Activated CD4-positive, alpha-beta T cell treated with anti-CD3 and anti-CD28 coated beads, Interleukin-2, amount 50 U/mL, for 24 hours (primary cell): ENCODE measurements around the gene HIP1.
"Not testable (repeated sequence)": the region's sequence is repeated elsewhere in the genome, so short reads cannot be mapped to it uniquely, and the experiment has no call there.

Source experiments
- DNase-seq, 2 donors: peaks; one replicate each; pipeline ENCODE4 v3.0.0-alpha.2; 2020; ENCODE audit warnings: low read depth in 1 of 2, low spot score in 1 of 2

HIP1 gene

DNA sequence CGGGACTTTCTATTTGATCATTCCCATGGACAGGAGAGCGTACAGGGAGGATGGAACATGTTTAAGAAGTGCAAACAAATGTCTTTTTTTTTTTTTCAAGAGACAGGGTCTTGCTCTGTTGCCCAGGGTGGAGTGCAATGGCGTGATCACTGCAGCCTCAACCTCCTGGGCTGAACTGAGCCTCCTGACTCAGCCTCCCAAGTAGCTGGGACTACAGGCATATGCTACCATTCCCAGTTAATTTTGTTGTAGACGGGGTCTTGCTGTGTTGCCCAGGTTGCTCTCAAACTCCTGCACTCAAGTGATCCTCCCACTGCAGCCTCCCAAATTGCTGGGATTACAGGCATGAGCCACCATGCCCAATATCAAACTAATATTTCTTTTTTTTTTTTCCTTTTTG lies 206.1 kb downstream of the HIP1 start:
- DNase-seq, result no peak

DNA sequence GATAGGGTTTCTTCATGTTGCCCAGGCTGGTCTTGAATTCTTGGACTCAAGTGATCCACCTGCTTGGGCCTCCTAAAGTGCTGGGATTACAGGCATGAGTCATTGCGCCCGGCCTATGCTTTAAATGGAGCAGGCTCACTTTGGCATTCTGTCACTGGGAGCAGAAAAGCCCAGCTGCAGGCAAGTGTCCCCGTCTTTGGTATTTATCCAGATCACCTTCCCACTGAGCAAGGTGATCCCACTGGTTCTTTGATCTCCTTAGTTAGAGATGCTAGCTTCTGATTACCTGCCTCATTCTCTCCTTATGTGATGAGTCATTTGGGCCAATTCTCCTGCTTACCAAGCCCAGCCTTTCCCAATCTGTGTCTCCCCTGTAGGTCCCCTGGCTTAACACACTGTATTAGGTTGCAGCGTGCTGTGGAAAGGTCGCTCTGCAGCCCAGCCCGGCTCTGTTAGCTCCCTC lies 207.4 kb downstream of the HIP1 start:
- DNase-seq, result no peak

DNA sequence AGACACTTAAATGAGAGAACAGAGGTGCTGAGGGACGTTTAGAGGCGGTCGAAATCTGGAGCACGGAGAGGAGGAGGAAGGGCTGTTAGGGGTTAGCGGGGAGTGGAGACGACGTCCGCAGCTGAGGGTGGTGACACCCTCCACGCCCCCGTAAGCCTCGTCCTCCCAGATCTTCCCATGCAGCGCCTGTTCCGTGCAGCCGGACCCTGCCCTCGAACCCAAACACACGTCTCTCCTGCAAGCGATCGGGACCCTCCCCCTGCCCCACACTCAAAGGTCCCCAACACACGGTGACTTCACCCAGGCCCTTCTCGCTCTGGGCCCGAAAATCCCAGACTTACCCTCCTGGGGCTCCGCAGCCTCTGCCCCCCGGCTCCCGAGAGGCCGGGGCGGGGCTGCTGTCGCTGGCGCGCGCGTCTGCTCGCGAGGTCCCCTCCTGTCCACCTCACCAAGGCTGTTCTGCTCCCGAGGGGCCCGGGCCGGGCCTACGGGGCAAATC lies 211.5 kb downstream of the HIP1 start:
- DNase-seq, result not testable (repeated sequence)

DNA sequence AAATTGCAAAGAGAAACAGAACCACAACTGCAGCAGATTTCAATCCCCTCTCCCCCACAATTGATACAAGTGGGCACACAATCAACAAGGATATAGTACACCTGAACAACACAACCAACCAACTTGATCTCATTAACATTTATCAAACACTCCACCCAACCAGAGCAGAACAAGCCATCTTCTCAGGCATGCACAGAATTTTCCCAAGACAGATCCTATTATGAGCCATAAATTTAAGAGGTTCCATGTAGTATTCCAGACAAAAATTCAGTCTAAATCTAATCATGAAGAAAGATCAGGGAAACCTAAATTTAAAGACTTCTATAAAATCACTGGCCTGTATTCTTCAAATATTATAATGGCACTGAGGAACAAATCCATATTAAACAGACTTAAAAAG lies 217.0 kb downstream of the HIP1 start:
- DNase-seq, result not testable (repeated sequence)

DNA sequence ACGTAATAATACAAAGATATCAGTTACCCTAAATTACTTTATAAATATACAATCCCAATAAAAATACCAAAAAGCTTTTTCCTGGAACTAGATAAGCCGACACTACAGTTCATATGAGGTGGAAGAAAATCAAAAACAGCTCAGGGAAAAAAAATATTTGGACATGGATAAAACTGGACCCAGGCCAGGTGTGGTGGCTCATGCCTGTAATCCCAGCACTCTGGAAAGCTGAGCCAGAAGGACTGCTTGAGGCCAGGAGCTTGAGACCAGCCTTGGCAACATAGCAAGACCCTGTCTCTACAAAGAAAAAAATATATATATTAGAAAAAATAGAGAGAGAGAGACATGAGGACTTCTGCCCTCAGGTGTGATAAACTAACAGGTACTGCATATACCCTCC lies 219.9 kb downstream of the HIP1 start:
- not testable (repeated sequence) for DNase-seq

DNA sequence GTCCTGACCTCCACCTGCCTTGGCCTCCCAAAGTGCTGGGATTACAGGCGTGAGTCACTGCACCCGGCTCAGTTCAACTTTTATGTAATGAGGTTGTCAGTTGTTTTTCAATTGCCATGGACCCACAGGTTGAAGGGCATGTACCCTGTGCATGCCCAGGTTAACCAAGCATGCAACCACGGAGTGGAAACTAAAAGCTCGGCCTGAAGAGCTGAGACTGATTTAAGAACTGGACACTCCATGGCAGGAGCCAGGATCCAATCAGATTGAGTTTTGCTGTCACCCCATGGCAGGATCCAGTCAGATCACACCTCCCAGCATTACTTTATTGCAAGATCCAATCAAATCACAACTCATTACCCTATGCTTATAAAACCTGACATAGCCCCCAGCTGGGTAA lies 229.7 kb downstream of the HIP1 start:
- not testable (repeated sequence) for DNase-seq

DNA sequence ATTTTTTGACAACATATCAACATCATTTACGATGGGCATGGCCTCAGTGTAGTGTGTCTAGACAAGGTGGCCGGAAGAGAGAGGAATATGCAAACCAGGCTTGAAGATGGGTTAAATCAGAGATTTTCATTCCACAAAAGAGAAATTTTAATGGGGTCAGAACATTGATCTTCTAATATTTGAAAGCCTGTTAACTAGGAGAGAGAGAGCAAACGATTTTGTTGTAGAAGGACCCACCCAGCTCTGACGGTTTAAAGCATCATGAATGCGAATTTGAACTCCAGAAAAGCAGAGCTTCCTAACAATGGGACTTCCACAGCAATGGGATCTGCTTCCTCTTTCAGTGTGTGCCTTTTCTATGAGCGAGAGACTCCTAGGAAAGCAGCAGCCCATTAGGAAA lies 246.7 kb downstream of the HIP1 start, which contains the start of gene SPDYE5:
Gene SPDYE5, plus strand, starts transcription at position 301 of the 400 bp plus-strand sequence. CDS start 1,728 bp downstream, outside the sequence.
- not testable (repeated sequence) for DNase-seq

DNA sequence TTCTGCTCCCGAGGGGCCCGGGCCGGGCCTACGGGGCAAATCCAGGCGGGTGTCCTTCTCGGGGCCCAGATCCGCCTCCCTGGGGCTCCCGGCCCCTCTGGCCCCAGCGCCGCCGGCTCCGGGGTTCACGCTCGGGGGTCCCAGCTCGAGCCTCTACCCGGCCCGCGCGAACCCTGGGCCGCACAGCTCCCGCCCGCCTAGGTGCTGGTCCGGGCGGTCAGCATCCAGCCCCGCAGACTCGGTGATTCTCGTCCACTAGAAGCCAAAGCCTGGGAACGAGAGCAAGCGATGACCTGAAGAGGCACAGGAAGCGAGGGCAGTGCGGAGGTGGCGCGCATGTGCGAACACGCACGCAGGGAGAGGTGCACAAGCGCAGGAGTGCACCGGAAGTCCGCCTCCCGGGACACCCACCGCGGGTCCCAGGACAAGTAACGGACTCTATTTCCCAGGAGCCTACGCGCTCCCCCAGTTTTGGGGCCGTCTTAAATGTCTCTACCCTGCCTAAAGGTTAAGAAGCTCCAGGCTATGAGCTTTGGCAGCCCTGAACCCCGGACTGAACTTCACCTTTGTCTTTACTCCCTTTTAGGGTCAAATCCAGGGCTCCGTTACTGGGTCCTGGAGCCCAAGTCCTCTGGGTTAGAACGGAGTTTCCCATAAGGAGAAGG lies 252.6 kb downstream of the HIP1 start, which contains the start of gene POM121C:
Gene POM121C, minus strand, starts transcription at position 321 of the 665 bp plus-strand sequence. CDS start 44,803 bp downstream, outside the sequence.
- DNase-seq, result peak; percentile 64 to 85

DNA sequence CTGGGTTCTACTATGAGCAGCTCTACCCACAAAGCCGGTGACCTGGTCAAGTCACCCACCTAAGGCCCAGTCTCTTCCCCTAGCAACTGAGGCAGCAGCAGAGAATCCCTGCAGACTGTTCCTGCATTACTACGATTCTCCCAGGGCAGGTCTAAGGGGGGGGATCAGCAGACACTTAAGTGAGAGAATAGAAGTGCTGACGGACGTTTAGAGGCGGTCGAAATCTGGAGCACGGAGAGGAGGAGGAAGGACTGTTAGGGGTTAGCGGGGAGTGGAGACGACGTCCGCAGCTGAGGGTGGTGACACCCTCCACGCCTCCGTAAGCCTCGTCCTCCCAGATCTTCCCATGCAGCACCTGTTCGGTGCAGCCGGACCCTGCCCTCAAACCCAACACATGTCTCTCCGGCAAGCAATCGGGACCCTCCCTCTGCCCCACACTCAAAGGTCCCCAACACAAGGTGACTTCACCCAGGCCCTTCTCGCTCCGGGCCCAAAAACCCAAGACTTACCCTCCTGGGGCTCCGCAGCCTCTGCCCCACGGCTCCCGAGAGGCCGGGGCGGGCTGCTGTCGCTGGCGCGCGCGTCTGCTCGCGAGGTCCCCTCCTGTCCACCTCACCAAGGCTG lies 253.3 kb downstream of the HIP1 start:
- peak in 1 of 2 donors; percentile 6 for DNase-seq
